HepG2 (cell line): ENCODE results near the gene CREBZF. TPM values are rescaled to one million over a fixed set of nuclear protein-coding genes. Genes with fewer than 3 reads are reported as not detected.

Source experiments
- AGO2 ChIP-seq: fragments of 200-400 bp; formaldehyde crosslinking; optimal IDR thresholded peaks from 2 replicates; pipeline ENCODE3; 2017; ENCODE audit warnings: mild to moderate bottlenecking, low read depth, low read length, moderate library complexity
- DNMT1 ChIP-seq: sonication (generic); formaldehyde crosslinking; IDR thresholded peaks from 2 replicates; pipeline ENCODE4 v1.5.1; 2020; ENCODE audit warnings: mild to moderate bottlenecking, missing genetic modification reagents
- ESRRA ChIP-seq: sonication (generic); formaldehyde crosslinking; IDR thresholded peaks from 2 replicates; pipeline ENCODE4 v1.5.1; 2020; ENCODE audit warnings: mild to moderate bottlenecking, low read depth, missing genetic modification reagents
- FOXO1 ChIP-seq: sonication (generic); formaldehyde crosslinking; IDR thresholded peaks from 2 replicates; pipeline ENCODE4 v1.4.0; 2020; ENCODE audit warnings: missing genetic modification reagents
- NFE2L1 ChIP-seq: sonication (generic); formaldehyde crosslinking; IDR thresholded peaks from 2 replicates; pipeline ENCODE4 v1.4.0; 2020; ENCODE audit warnings: missing genetic modification reagents, mild to moderate bottlenecking, borderline replicate concordance
- SMAD3 ChIP-seq: sonication (generic); formaldehyde crosslinking; IDR thresholded peaks from 2 replicates; pipeline ENCODE4 v1.4.0; 2020; ENCODE audit warnings: missing genetic modification reagents
- ZNF12 ChIP-seq: sonication (generic); formaldehyde crosslinking; IDR thresholded peaks from 2 replicates; pipeline ENCODE4 v1.5.0; 2020; ENCODE audit warnings: missing genetic modification reagents
- ZNF24 ChIP-seq: fragments of 450-650 bp; IDR thresholded peaks from 2 replicates; pipeline ENCODE4 v1.6.1; 2017; ENCODE audit warnings: antibody characterized with exemption, mild to moderate bottlenecking
- ZNF484 ChIP-seq: sonication (generic); formaldehyde crosslinking; IDR thresholded peaks from 2 replicates; pipeline ENCODE4 v1.5.1; 2020; ENCODE audit warnings: mild to moderate bottlenecking, low read depth, missing genetic modification reagents, borderline replicate concordance
- polyA plus RNA-seq, 8 experiments: library from polyadenylated mRNA; depleted of rRNA in 3 of 8; stranded (reverse) in 7 of 8; unstranded in 1 of 8; fragments of >200 nt; fragmentation: Illumina TruSeq in 4 of 8; extraction: Trizol in 4 of 8; gene quantifications; 2 replicates each; pipeline versions ENCODE4 v1.2.1 to v1.2.3, GENCODE V29; 2011 to 2016; ENCODE audit warnings: low read depth in 4 of 8, missing spikeins in 1 of 8, mixed read lengths in 1 of 8; ENCODE audit not compliant: insufficient read depth in 1 of 8
- total RNA-seq, 5 experiments: library from RNA; depleted of rRNA; stranded (reverse); fragments of >200 nt; fragmentation: Illumina TruSeq; extraction: Trizol; gene quantifications; 2 replicates each; pipeline ENCODE4 v1.2.3, GENCODE V29; 2016; ENCODE audit warnings: low read depth in 1 of 5
- TF ChIP-seq, protein P1 (sequence below): sonication (generic); formaldehyde crosslinking; IDR thresholded peaks from 2 replicates; pipeline ENCODE4 v1.4.0; 2020; ENCODE audit warnings: missing genetic modification reagents, borderline replicate concordance
- TF ChIP-seq, protein P2 (sequence below): sonication (generic); formaldehyde crosslinking; IDR thresholded peaks from 2 replicates; pipeline ENCODE4 v1.4.0; 2020; ENCODE audit warnings: missing genetic modification reagents; ENCODE audit errors: not compliant biosample characterization
- TF ChIP-seq, protein P3 (sequence below): sonication (generic); formaldehyde crosslinking; IDR thresholded peaks from 2 replicates; pipeline ENCODE4 v1.9.0; 2022; ENCODE audit warnings: low read depth, missing genetic modification reagents
- TF ChIP-seq, protein P4 (sequence below): sonication (generic); formaldehyde crosslinking; IDR thresholded peaks from 2 replicates; pipeline ENCODE4 v1.4.0; 2020; ENCODE audit warnings: missing genetic modification reagents
- TF ChIP-seq, protein P5 (sequence below): sonication (generic); formaldehyde crosslinking; IDR thresholded peaks from 2 replicates; pipeline ENCODE4 v1.4.0; 2020; ENCODE audit warnings: missing genetic modification reagents, borderline replicate concordance

The CREBZF gene
- total and polyA plus RNA-seq, 2 of the 13 experiments (the other 11 are each of a cell fraction or from before 2014, with no cell fraction given) = 30.6 to 43.1 TPM

DNA sequence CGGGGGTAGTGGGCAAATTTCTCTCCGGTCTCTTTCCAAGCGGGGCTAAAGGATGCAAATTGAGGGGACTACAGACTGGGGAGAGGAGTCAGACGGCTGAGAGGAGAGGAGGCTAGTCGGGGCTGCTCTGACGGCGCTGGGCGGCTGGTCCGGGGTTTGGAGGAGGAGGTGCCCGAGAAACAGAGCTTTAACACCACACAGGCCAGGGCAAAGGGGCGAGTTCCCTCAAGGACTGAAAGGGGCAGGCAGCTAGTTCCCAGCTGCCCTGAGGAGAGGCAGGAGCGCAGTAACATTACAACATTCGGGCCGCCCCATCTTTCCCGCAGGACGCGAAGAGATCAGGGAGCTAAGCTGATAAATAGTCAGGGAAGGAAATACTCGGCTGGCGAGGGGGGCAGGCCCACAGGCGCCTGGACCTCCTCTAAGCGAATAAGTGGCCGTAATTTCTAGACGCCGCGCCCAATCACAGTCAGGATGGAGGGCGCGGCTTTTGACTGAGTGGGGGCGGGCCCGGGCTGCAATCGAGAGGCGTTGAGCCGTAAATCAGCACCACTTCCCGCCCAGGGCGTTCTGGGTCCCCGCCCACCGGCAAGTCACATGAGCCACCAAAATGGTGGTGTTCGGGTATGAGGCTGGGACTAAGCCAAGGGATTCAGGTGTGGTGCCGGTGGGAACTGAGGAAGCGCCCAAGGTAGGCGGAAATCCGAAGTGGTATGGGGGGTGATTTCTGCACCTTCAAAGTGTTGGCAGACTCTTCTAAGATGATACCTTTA is 36.7 kb downstream of the CREBZF start, which contains the start of gene TMEM126B (continued):
- TF ChIP-seq, protein P1, sequence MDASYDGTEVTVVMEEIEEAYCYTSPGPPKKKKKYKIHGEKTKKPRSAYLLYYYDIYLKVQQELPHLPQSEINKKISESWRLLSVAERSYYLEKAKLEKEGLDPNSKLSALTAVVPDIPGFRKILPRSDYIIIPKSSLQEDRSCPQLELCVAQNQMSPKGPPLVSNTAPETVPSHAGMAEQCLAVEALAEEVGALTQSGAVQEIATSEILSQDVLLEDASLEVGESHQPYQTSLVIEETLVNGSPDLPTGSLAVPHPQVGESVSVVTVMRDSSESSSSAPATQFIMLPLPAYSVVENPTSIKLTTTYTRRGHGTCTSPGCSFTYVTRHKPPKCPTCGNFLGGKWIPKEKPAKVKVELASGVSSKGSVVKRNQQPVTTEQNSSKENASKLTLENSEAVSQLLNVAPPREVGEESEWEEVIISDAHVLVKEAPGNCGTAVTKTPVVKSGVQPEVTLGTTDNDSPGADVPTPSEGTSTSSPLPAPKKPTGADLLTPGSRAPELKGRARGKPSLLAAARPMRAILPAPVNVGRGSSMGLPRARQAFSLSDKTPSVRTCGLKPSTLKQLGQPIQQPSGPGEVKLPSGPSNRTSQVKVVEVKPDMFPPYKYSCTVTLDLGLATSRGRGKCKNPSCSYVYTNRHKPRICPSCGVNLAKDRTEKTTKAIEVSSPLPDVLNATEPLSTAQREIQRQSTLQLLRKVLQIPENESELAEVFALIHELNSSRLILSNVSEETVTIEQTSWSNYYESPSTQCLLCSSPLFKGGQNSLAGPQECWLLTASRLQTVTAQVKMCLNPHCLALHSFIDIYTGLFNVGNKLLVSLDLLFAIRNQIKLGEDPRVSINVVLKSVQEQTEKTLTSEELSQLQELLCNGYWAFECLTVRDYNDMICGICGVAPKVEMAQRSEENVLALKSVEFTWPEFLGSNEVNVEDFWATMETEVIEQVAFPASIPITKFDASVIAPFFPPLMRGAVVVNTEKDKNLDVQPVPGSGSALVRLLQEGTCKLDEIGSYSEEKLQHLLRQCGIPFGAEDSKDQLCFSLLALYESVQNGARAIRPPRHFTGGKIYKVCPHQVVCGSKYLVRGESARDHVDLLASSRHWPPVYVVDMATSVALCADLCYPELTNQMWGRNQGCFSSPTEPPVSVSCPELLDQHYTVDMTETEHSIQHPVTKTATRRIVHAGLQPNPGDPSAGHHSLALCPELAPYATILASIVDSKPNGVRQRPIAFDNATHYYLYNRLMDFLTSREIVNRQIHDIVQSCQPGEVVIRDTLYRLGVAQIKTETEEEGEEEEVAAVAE (CRISPR knock-in tag) = no peak; the same call in 1 of the 2 replicates
- TF ChIP-seq ZNF484 (CRISPR knock-in tag) (no peak), NFE2L1 (no peak), DNMT1 (CRISPR knock-in tag) (no peak), FOXO1 (CRISPR knock-in tag) (no peak), ZNF24 (no peak), ESRRA (0 out of 2 replicates have a peak, but pooled peaks have one; percentile 45), ZNF12 (CRISPR knock-in tag) (no peak), AGO2 (peak; percentile 27), SMAD3 (CRISPR knock-in tag) (peak; percentile 21; the same call in 1 of the 2 replicates)
- TF ChIP-seq, protein P2, sequence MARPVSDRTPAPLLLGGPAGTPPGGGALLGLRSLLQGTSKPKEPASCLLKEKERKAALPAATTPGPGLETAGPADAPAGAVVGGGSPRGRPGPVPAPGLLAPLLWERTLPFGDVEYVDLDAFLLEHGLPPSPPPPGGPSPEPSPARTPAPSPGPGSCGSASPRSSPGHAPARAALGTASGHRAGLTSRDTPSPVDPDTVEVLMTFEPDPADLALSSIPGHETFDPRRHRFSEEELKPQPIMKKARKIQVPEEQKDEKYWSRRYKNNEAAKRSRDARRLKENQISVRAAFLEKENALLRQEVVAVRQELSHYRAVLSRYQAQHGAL (CRISPR knock-in tag) = no peak
- TF ChIP-seq, protein P3, sequence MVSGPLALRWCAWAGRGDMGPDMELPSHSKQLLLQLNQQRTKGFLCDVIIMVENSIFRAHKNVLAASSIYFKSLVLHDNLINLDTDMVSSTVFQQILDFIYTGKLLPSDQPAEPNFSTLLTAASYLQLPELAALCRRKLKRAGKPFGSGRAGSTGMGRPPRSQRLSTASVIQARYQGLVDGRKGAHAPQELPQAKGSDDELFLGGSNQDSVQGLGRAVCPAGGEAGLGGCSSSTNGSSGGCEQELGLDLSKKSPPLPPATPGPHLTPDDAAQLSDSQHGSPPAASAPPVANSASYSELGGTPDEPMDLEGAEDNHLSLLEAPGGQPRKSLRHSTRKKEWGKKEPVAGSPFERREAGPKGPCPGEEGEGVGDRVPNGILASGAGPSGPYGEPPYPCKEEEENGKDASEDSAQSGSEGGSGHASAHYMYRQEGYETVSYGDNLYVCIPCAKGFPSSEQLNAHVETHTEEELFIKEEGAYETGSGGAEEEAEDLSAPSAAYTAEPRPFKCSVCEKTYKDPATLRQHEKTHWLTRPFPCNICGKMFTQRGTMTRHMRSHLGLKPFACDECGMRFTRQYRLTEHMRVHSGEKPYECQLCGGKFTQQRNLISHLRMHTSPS (CRISPR knock-in tag) = no peak
- TF ChIP-seq, protein P4, sequence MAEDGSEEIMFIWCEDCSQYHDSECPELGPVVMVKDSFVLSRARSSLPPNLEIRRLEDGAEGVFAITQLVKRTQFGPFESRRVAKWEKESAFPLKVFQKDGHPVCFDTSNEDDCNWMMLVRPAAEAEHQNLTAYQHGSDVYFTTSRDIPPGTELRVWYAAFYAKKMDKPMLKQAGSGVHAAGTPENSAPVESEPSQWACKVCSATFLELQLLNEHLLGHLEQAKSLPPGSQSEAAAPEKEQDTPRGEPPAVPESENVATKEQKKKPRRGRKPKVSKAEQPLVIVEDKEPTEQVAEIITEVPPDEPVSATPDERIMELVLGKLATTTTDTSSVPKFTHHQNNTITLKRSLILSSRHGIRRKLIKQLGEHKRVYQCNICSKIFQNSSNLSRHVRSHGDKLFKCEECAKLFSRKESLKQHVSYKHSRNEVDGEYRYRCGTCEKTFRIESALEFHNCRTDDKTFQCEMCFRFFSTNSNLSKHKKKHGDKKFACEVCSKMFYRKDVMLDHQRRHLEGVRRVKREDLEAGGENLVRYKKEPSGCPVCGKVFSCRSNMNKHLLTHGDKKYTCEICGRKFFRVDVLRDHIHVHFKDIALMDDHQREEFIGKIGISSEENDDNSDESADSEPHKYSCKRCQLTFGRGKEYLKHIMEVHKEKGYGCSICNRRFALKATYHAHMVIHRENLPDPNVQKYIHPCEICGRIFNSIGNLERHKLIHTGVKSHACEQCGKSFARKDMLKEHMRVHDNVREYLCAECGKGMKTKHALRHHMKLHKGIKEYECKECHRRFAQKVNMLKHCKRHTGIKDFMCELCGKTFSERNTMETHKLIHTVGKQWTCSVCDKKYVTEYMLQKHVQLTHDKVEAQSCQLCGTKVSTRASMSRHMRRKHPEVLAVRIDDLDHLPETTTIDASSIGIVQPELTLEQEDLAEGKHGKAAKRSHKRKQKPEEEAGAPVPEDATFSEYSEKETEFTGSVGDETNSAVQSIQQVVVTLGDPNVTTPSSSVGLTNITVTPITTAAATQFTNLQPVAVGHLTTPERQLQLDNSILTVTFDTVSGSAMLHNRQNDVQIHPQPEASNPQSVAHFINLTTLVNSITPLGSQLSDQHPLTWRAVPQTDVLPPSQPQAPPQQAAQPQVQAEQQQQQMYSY = 0 out of 2 replicates have a peak, but pooled peaks have one; percentile 8
- TF ChIP-seq, protein P5, sequence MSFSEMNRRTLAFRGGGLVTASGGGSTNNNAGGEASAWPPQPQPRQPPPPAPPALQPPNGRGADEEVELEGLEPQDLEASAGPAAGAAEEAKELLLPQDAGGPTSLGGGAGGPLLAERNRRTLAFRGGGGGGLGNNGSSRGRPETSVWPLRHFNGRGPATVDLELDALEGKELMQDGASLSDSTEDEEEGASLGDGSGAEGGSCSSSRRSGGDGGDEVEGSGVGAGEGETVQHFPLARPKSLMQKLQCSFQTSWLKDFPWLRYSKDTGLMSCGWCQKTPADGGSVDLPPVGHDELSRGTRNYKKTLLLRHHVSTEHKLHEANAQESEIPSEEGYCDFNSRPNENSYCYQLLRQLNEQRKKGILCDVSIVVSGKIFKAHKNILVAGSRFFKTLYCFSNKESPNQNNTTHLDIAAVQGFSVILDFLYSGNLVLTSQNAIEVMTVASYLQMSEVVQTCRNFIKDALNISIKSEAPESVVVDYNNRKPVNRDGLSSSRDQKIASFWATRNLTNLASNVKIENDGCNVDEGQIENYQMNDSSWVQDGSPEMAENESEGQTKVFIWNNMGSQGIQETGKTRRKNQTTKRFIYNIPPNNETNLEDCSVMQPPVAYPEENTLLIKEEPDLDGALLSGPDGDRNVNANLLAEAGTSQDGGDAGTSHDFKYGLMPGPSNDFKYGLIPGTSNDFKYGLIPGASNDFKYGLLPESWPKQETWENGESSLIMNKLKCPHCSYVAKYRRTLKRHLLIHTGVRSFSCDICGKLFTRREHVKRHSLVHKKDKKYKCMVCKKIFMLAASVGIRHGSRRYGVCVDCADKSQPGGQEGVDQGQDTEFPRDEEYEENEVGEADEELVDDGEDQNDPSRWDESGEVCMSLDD (CRISPR knock-in tag) = no peak
